Calu3 (cell line): ENCODE data around the gene KRTAP17-1. TPM values are rescaled to one million over a fixed set of nuclear protein-coding genes. Genes with fewer than 3 reads are reported as not detected.

Source experiments
- BruUV-seq: library from RNA; stranded (reverse); fragments of 400-500 nt; replicated peaks from 2 replicates; lab custom pipeline; 2021; lab: Mats Ljungman, UMichigan
- CTCF ChIA-PET: fragments of 300-600 bp; sonication (Branson Sonifier 250); formaldehyde crosslinking; loops from one replicate; lab custom pipeline; 2022; ENCODE audit warnings: antibody characterized with exemption; lab: Charles Lee
- DNase-seq: peaks from one replicate; pipeline ENCODE4 v3.0.0; 2022
- H3K27ac Mint-ChIP-seq: one replicate; pipeline ENCODE4 v1.8.0; 2022; ENCODE audit warnings: mixed read lengths; ENCODE audit not compliant: unreplicated experiment
- H3K27me3 Mint-ChIP-seq: one replicate; pipeline ENCODE4 v1.8.0; 2022; ENCODE audit warnings: mixed read lengths; ENCODE audit not compliant: unreplicated experiment
- H3K36me3 Mint-ChIP-seq: one replicate; pipeline ENCODE4 v1.8.0; 2022; ENCODE audit warnings: mild to moderate bottlenecking, moderate library complexity, mixed read lengths; ENCODE audit not compliant: insufficient read depth, unreplicated experiment
- H3K4me1 Mint-ChIP-seq: one replicate; pipeline ENCODE4 v1.8.0; 2022; ENCODE audit warnings: mild to moderate bottlenecking, low read depth, mixed read lengths; ENCODE audit not compliant: unreplicated experiment
- H3K4me3 Mint-ChIP-seq: one replicate; pipeline ENCODE4 v1.8.0; 2022; ENCODE audit warnings: mild to moderate bottlenecking, low read depth, moderate library complexity, mixed read lengths; ENCODE audit not compliant: unreplicated experiment
- H3K9me3 Mint-ChIP-seq: one replicate; pipeline ENCODE4 v1.8.0; 2022; ENCODE audit warnings: low read depth, mixed read lengths; ENCODE audit not compliant: unreplicated experiment
- intact Hi-C: fragments of 100-400 bp; cut with micrococcal nuclease; formaldehyde crosslinking; loops from one replicate; pipeline ENCODE4 v1.10.0; 2022; ENCODE audit not compliant: unreplicated experiment
- total RNA-seq: library from RNA; stranded (reverse); gene quantifications from 2 replicates; pipeline ENCODE4 v1.2.3, GENCODE V29; 2022
- TF ChIP-seq, protein P1 (sequence below): fragments of 200-600 bp; IDR thresholded peaks from one replicate; pipeline ENCODE4 v1.8.0; 2022; ENCODE audit warnings: antibody characterized with exemption; ENCODE audit not compliant: unreplicated experiment

The KRTAP17-1 gene
- total RNA-seq, 1 experiment from 2014 or later: not detected

DNA sequence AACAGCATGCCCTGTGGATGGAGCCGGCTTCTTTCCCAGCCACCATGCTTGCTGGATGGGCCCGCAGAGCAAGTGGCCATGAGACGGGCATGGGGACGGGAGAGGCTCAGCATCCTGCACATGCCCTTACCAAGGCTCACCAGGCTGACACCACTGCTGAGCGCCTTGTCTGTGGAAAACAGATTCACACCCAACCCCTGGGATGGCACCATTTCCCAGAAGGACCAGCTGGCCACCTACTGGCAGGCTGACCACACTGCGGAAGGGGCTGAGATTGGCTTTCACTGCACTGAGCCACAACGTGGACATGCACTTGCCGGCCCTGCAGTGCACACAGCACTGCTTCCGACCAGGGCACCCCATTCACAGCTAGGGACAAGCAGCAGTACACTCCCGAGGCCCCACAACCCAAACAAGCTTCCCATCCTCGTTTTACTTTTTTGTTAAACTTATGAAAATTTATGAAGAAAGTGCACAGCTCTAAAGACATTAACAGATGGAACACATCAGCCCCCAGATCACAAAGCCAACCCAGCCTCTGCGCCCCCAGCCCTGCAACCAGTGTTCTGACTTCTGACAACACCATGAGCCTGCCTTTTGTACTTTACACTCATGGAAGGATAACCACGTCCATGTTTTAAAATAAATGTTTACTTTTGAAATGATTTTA lies 13.9 kb upstream of the KRTAP17-1 start:
- H3K4me1 Mint-ChIP-seq: peaks cover 11% of the 10 kb centered on the region
- no TSS peak for BruUV-seq
- H3K27me3 Mint-ChIP-seq: no peaks in the 10 kb centered on the region
- CTCF ChIA-PET: interaction anchor here (0.6 to 2.2 kb wide), 7 partner anchors 40 to 497 kb away, joined by 3 to 6 read pairs (median 3); no protein-coding TSS in a partner anchor
- H3K27ac Mint-ChIP-seq: no peak overlapping the region
- H3K4me3 Mint-ChIP-seq: no peak overlapping the region
- intact Hi-C loops: loop anchor here (2.0 to 10.0 kb wide), 2 partner anchors 335 to 473 kb away; no protein-coding TSS in a partner anchor
- H3K36me3 Mint-ChIP-seq: no peaks in the 10 kb centered on the region
- TF ChIP-seq, protein P1, sequence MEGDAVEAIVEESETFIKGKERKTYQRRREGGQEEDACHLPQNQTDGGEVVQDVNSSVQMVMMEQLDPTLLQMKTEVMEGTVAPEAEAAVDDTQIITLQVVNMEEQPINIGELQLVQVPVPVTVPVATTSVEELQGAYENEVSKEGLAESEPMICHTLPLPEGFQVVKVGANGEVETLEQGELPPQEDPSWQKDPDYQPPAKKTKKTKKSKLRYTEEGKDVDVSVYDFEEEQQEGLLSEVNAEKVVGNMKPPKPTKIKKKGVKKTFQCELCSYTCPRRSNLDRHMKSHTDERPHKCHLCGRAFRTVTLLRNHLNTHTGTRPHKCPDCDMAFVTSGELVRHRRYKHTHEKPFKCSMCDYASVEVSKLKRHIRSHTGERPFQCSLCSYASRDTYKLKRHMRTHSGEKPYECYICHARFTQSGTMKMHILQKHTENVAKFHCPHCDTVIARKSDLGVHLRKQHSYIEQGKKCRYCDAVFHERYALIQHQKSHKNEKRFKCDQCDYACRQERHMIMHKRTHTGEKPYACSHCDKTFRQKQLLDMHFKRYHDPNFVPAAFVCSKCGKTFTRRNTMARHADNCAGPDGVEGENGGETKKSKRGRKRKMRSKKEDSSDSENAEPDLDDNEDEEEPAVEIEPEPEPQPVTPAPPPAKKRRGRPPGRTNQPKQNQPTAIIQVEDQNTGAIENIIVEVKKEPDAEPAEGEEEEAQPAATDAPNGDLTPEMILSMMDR: peak; percentile 98
- DNase-seq: peak; percentile 85
- H3K9me3 Mint-ChIP-seq: no peaks in the 10 kb centered on the region

DNA sequence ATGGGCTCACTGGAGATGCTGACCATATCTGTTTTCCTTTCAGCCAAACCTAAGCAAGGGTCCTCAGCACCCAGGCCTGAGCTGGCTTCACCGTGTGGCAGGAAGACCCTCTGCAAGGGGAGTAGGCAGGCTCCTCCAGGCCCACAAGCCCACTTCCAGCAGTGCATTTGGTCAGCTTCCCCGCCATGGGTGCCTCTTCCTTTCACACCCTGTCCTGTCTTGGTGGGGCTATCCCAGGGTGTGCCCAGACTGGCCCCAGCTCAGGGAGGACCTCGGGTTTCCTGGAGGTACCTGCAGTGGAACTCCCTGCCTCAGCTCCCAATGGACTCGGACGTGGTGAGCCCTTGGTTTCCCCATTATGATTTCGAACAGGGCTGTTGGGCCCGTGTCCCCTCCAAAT lies 12.7 kb upstream of the KRTAP17-1 start:
- Mint-ChIP-seq H3K27ac (no peak overlapping the region), H3K4me3 (no peak overlapping the region), H3K4me1 (peaks cover 19% of the 10 kb centered on the region), H3K9me3 (no peaks in the 10 kb centered on the region), H3K36me3 (no peaks in the 10 kb centered on the region), H3K27me3 (no peaks in the 10 kb centered on the region)
- intact Hi-C loops: loop anchor here (2.0 to 10.0 kb wide), 2 partner anchors 337 to 471 kb away; no protein-coding TSS in a partner anchor
- DNase-seq: no peak
- BruUV-seq: no TSS peak
- CTCF ChIA-PET: interaction anchor here (0.5 to 2.2 kb wide), 2 partner anchors 220 to 341 kb away, joined by 3 to 6 read pairs; no protein-coding TSS in a partner anchor
- TF ChIP-seq, protein P1: no peak

DNA sequence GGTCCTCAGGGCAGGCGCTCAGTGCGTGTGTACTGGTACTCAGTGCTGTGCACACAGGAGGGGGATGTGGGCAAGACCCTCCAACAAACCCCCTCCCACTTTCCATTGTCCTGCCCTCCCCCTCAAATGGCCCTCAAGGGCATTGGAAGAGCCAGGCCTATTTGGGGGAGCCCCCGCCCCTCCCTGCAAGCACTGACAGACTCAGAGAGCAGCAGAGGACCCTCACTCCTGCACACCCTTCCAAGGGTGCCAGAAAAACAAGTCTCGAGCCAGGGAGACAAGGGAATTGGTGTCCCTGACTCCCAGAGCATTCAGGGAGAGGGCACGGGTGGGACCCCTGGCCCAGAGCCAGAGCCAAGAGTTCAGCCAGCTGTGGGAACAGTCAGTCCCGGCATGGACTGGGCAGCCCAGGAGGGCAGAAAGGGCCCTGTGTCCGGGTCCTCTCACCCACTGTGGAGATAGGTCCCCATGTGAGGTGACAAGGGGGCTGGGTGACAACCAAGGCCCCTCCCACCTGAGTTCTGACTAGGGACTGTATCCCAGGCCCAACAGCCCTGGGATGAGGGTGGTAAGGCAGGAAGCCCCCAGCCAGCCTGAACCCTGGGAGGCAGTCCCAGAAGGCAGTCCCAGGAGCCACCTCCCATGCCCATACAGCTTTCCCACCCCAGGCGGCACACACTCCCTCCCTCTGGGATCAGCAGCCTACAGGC lies 12.1 kb upstream of the KRTAP17-1 start:
- Mint-ChIP-seq H3K36me3 (no peaks in the 10 kb centered on the region), H3K27ac (no peak overlapping the region), H3K27me3 (no peaks in the 10 kb centered on the region), H3K9me3 (no peaks in the 10 kb centered on the region), H3K4me3 (no peak overlapping the region), H3K4me1 (peaks cover 23% of the 10 kb centered on the region)
- TF ChIP-seq, protein P1: no peak
- intact Hi-C loops: loop anchor here (2.0 to 10.0 kb wide), 2 partner anchors 337 to 471 kb away; no protein-coding TSS in a partner anchor
- no peak for DNase-seq
- CTCF ChIA-PET: interaction anchor here (2.2 kb wide), 1 partner anchor 221 kb away, joined by 6 read pairs; no protein-coding TSS in a partner anchor
- BruUV-seq: no TSS peak
